Measurements from ENCODE around the gene NFIA.

- TF ChIP-seq CTCF (IDR thresholded peaks at IDR 0.05) (no peak), EZH2 (IDR thresholded peaks at IDR 0.05; ENCODE audit: borderline replicate concordance, insufficient read depth, low read depth, low read length, poor library complexity, severe bottlenecking) (no peak)
These were observed 125.8 kb downstream of the NFIA start for GRCh38 chr1:61208172-61208571.

Measured in B cell (primary cell).